ENCODE measurements around the gene CDK14.
A peak's percentile ranks its signal among the peaks of the same experiment; 100 is the strongest.
"Not testable (repeated sequence)": the region's sequence is repeated elsewhere in the genome, so short reads cannot be mapped to it uniquely, and the experiment has no call there.

Gene CDK14

GRCh38 chr7:90597563-90598253 lies 1.6 kb downstream of the CDK14 start:
- DNase-seq = peak in 1 of 2 experiments; percentile 15

- no peak for DNase-seq
These were observed 2.9 kb downstream of the CDK14 start for GRCh38 chr7:90599038-90599437.

- no peak for DNase-seq
These were observed 3.9 kb downstream of the CDK14 start for GRCh38 chr7:90599892-90600555.

- DNase-seq = no peak
These were observed 6.2 kb downstream of the CDK14 start for GRCh38 chr7:90602303-90602702.

- peak in 1 of 2 experiments; percentile 14 for DNase-seq
These were observed 7.2 kb downstream of the CDK14 start for GRCh38 chr7:90603346-90603745.

- DNase-seq = peak in 1 of 2 experiments; percentile 35
These were observed 8.3 kb downstream of the CDK14 start for GRCh38 chr7:90604383-90604782.

- DNase-seq = peak; percentile 75 to 92
These were observed 8.9 kb downstream of the CDK14 start for GRCh38 chr7:90605055-90605454.

GRCh38 chr7:90607196-90607595 lies 11.1 kb downstream of the CDK14 start:
- no peak for DNase-seq

- no peak for DNase-seq
These were observed 14.0 kb downstream of the CDK14 start for GRCh38 chr7:90610105-90610504.

- no peak for DNase-seq
These were observed 15.0 kb downstream of the CDK14 start for GRCh38 chr7:90611115-90611514.

- peak in 1 of 2 experiments; percentile 26 for DNase-seq
These were observed 17.0 kb downstream of the CDK14 start for GRCh38 chr7:90613088-90613498.

- DNase-seq = no peak
These were observed 21.3 kb downstream of the CDK14 start for GRCh38 chr7:90617442-90617841.

- peak; percentile 58 to 78 for DNase-seq
These were observed 22.8 kb downstream of the CDK14 start for GRCh38 chr7:90618876-90619275.

- no peak for DNase-seq
These were observed 25.1 kb downstream of the CDK14 start for GRCh38 chr7:90621125-90621746.

- no peak for DNase-seq
These were observed 25.6 kb downstream of the CDK14 start for GRCh38 chr7:90621747-90622140.

GRCh38 chr7:90622670-90623069 lies 26.5 kb downstream of the CDK14 start:
- no peak for DNase-seq

- DNase-seq = no peak
These were observed 28.2 kb downstream of the CDK14 start for GRCh38 chr7:90624225-90624911.

- DNase-seq = no peak
These were observed 28.9 kb downstream of the CDK14 start for GRCh38 chr7:90625051-90625450.

- no peak for DNase-seq
These were observed 29.4 kb downstream of the CDK14 start for GRCh38 chr7:90625562-90625961.

GRCh38 chr7:90626013-90626412 lies 29.9 kb downstream of the CDK14 start:
- DNase-seq = no peak

- DNase-seq = peak; percentile 31 to 76
These were observed 33.3 kb downstream of the CDK14 start for GRCh38 chr7:90629297-90629918.

GRCh38 chr7:90631502-90631901 lies 35.4 kb downstream of the CDK14 start:
- DNase-seq = no peak

- DNase-seq = not testable (repeated sequence)
These were observed 43.6 kb downstream of the CDK14 start for GRCh38 chr7:90639683-90640082.

Measured in NCI-H2081 (cell line).